ENCODE data around the gene ATP2C1.
A peak's percentile ranks its signal among the peaks of the same experiment; 100 is the strongest.
"Not testable (repeated sequence)": the region's sequence is repeated elsewhere in the genome, so short reads cannot be mapped to it uniquely, and the experiment has no call there.

Gene ATP2C1

GRCh38 chr3:130997289-130997688 lies 103.4 kb downstream of the ATP2C1 start:
- no peak for DNase-seq

- DNase-seq = no peak
These were observed 107.2 kb downstream of the ATP2C1 start for GRCh38 chr3:131001071-131001470.

- no peak for DNase-seq
These were observed 110.7 kb downstream of the ATP2C1 start for GRCh38 chr3:131004603-131005002.

DNA sequence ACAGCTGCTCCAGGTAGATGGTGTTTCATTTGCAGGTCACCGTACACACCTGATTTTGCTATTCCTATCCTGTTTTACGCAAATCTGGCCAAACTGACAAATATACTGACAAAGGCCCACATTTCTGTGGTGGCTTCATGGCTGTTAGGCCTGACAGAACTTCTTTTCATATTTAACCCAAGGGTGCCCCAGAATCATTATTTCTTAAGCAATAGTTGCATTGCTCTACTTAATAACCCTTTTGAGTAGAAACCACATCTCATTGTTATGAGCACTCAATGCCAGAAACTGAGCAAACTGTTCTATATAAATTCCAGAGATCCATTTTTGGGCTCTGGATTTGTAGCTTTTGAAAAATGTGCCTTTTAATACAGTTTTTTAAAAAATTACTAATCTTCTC lies 113.4 kb downstream of the ATP2C1 start:
- DNase-seq = no peak

- no peak for DNase-seq
These were observed 113.9 kb downstream of the ATP2C1 start for GRCh38 chr3:131007782-131008181.

GRCh38 chr3:131008326-131008725 lies 114.4 kb downstream of the ATP2C1 start:
- DNase-seq = no peak

DNA sequence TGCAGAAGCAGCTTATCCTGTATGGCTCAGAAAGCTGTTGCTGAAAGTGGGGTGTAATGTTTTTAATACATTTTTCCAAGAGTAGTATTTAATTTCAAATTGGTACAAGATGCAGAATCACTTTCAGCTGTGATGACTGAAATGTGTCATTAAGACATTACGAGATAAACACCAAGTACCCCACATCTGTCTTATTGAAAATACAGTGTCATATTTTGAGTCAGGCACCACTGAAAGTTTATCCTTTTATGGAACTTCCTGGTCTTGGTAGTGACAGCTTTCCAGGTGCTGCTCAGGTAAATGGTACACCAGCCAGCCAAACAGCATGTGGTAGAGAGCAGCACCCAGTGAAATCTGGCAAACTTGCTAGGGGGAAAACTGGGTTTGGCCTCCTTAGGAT lies 115.8 kb downstream of the ATP2C1 start:
- DNase-seq = no peak

DNA sequence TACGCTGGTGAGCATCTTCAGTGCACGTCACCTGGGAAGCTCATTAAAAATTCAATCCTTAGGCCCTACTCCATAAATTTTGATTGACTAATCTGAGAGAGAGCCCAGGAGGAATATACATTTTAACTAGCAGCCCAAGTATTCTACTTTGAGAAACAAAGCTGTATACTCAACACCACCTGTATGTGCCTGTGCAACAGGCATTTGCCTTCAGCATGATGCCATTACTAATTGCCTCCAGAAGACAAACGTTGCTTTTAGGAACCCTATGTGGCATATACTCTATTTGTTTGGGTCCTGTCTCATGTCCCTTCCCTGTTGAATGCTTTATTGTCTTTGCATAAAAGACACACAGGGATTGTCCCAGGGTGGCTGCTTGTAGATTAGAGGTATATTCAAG lies 125.1 kb downstream of the ATP2C1 start:
- DNase-seq = no peak

DNA sequence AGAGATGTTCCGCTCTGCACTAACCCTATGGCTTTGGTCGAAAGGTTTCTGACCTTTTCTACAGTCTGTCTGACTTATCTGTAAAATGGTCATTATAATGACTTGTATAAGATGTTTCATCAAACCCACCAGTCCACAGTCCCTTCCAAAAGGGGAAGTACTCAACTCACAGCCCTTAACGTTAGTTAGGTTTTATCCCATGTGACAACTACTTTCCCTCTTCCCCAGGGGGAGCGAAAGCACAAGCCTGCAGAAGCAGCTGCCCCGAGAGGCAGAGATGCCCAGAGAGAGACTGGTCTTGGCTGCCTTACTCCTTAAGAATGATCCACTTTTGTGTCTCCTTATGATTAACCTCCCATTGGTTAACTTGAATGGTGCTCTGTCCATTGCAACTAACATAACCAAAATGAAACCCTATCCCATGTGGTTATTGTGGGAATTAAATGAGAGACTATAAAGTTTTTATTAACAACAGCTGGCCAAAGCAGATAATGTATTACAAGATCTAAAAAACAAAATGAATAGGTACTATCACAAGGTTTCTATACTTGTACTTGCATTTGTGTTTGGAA lies 126.3 kb downstream of the ATP2C1 start:
- no peak for DNase-seq

DNA sequence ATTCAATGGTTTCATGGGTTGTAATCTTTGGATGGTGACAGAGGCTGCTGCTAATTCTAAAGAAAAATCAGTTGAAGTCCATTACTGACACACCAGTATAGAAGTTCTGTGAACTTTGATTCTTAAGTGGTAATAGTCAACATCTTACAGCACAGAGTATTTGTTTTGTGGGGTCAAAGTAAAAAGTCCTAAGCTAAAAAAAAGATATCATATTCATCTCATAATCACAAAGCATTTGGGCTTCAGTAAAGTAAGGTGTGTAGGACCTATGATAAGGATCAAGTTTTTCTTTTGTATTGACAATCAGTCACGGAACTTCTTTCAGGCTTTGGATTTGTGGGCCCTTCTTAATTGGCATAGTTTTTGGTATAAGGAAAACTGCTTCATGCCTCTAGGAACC lies 131.7 kb downstream of the ATP2C1 start:
- no peak for DNase-seq

DNA sequence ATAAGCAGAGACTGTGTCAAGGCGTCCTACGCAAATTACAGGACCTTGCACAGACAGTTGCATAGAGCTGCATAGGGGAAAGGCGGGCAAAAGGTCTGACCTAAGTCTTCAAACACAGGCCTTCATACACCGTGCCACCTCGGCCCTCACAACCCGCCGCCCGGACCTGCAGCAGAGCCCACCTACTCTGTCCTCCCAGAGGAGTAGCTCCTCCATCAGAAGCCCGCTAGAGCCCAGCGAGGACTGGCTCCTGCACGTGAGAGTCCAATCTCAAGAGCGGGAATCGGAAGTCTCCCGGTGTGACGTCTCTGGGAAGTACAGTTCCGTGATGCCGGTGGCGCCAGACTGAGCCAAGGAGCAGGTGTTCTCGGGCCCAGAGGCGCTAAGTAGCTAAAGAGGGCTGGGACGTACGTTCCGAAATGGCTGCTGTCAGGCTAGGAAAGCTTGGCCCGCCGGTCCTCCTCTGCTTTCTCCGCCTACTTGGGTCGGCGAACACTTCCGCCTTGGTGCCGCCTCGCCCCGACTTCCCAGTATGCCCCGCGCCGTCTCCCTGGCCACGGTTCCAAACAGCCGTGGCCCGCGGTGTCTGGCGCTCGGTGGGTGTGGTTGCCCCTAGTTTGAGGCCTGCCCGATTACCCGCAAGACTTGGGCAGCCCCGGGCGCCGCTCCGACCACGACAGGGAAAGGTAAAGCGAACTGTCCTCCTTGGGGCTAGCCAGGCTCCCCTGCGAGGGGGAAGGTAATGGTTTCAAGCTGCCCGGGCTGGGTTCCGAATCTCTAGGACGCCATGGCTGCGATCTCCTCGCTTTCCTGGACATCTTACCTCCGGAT lies 132.7 kb downstream of the ATP2C1 start, which contains the start of the genes ASTE1 and NEK11:
TSS of gene ASTE1 (minus strand) at position 505 of the 831 bp plus-strand sequence. CDS start 1,519 bp downstream, outside the sequence.
TSS of gene NEK11 (plus strand) at position 557 of the 831 bp plus-strand sequence. CDS start 2,832 bp downstream, outside the sequence.
- DNase-seq = peak; percentile 98

- DNase-seq = no peak
These were observed 135.0 kb downstream of the ATP2C1 start for GRCh38 chr3:131028844-131029243.

DNA sequence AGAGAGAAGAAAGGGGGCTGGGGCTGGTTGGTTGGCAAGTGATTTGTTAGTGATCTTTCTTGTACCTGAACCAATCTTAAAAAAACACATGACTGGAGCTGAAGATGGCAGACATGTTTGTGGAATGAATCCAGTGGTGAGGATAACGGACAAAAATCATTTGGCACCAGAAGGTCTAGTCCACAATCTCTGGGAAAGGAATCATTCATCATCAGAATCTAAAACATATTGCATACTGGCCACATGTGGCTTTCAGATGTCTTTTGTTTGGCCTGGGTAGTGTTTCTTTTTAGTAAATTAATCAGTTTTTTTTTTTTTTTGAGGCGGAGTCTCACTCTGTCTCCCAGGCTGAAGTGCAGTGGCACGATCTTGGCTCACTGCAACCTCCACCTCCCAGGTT lies 137.8 kb downstream of the ATP2C1 start:
- no peak for DNase-seq

DNA sequence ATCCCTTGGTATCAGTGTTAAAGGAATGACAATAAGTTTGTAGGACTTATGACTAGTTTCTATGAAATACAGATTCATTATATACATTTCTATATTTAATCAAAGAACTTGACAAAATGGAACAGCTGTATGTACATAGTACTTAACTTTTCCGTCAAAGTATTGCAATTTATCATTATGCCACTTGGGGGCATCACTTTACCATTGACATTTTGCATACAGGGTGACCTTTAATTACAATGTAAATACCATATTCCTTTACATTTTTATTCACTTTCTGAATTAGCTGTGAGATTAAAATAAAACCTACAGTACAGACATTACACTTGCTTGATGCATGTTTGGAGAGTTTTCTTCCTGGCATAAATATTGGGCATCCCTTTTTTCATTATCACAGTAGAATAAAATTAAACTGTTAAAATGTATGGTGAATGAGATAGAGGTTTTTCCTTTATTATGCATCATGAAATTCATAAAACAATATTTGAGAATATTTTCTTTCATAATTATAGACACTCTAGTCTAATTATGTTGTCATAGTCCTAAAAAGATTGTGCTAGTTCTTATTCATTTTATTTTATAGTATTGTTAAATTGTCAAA lies 139.7 kb downstream of the ATP2C1 start:
- DNase-seq = peak; percentile 70

DNA sequence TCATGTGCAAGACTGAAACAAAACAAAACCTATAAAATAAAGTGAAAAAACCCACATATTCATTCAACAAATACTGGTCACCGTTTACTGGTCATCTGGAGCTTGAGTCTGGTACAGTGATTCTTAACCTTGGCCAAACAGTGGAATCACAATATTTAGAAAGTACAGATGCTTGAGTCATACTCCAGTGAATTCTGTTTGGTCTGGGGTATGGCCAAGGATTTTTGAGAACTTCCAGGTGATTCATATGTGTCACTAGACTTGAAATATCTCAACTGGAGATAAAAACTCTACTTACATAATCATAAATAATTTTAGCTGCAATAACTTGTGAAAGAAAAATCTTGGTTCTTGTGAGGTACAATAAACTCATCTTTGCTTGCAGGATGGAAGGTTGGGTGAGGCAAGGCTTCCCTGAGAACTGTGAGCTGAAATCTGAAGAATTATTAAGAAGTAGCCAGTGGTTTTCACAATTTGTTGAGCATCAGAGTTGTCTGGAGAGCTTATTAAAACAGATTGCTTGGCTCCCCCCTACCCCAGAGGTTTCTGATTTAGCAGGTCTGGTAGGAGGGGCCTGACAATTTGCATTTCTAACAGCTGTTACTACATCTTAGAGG lies 142.4 kb downstream of the ATP2C1 start:
- DNase-seq = no peak

DNA sequence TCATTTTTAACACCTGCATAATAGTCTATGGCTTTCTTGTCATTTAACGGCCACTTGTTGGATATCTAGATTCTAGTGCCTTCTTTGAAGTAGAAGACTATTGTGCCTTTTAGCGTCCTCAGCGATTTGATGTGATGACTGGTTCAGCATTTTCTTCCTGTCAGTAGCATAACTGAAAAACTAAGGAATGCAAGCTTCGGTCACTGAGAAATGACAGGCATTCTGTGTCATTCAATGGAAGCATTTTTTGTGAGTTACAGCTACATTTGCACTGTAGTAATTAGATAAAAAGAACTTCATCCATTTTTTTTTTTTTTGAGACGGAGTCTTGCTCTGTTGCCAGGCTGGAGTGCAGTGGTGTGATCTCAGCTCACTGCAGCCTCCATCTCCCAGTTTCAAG lies 143.1 kb downstream of the ATP2C1 start:
- DNase-seq = no peak

- no peak for DNase-seq
These were observed 144.4 kb downstream of the ATP2C1 start for GRCh38 chr3:131038326-131038725.

DNA sequence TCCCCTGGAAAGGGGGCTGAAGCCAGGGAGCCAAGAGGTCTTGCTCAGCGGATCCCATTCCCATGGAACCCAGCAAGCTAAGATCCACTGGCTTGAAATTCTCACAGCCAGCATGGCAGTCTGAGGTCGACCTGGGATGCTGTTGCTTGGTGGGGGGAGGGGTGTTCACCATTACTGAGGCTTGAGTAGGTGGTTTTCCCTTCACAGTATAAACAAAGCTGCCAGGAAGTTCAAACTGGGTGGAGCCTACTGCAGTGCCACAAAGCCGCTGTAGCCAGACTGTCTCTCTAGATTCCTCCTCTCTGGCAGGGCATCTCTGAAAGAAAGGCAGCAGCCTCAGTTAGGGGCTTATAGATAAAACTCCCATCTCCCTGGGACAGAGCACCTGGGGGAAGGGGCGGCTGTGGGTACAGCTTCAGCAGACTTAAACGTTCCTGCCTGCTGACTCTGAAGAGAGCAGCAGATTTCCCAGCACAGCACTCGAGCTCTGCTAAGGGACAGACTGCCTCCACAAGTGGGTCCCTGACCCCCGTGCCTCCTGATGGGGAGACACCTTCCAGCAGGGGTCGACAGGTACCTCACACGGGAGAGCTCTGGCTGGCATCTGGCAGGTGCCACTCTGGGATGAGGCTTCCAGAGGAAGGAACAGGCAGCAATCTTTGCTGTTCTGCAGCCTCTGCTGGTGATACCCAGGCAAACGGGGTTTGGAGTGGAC lies 148.5 kb downstream of the ATP2C1 start:
- DNase-seq = not testable (repeated sequence)

DNA sequence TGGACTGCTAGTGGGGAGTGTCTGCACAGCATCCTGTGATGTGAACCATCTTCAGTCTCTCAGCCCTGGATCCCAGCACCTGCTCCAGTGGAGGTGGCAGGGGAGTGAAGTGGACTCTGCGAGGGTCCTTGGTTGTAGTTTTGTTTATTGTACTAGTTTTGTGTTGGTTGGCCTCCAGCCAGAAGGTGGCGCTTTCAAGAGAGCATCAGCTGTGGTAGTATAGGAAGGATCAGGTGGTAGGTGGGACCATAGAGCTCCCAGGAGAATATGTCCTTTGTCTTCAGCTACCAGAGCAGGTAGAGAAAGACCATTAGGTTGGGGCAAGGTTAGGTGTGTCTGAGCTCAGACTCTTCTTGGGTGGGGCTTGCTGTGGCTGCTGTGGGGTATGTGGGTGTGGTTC lies 153.7 kb downstream of the ATP2C1 start:
- DNase-seq = no peak

DNA sequence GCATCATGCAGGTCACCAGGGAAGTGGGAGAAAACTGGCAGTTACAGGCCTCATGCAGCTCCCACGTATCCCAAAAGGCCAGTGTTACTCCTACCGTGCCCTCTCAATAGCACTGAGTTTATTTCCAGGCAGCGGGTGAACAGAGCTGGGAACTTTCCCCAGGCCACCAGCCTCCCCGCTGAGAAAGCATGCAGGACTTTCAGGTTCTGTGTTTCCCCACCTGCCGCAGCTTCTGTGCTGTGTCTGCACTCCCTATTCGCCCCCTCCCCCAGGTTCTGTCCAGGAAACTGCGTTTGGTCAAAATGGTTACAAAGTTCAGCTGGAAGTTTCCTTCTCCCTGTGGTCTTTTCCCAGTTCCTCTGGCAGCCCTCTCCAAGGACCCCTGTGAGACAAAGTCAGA lies 154.1 kb downstream of the ATP2C1 start:
- no peak for DNase-seq

DNA sequence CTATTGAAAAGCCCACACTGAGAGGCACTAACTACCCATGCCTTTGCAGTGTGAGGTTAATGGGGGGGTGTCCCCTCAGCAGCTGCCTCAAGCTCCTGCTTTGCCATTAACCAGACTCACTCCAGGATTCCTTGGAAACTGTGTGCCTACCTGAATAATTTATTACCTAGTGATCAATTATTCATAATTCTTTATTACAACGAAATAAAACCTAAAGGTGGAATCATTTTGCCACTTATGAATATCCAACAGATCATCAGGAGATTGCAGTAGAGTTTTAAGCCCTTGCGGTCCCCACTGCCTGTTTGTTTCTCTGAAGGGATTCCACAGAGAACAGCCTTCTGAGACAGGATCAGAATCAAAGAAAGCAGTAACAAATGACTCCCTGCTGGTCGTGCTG lies 156.1 kb downstream of the ATP2C1 start:
- DNase-seq = no peak

- peak; percentile 19 for DNase-seq
These were observed 159.4 kb downstream of the ATP2C1 start for GRCh38 chr3:131053043-131053859.

Data from NCI-H1105 treated with DMSO at 0.1 percent for 48 hours (cell line).